NCI-H187 (cell line): ENCODE measurements around the gene SORCS2.

Experiments used
- DNase-seq, 2 experiments: peaks; one replicate each; lab custom pipeline; 2025; lab: John Stamatoyannopoulos, UW

Gene SORCS2

DNA sequence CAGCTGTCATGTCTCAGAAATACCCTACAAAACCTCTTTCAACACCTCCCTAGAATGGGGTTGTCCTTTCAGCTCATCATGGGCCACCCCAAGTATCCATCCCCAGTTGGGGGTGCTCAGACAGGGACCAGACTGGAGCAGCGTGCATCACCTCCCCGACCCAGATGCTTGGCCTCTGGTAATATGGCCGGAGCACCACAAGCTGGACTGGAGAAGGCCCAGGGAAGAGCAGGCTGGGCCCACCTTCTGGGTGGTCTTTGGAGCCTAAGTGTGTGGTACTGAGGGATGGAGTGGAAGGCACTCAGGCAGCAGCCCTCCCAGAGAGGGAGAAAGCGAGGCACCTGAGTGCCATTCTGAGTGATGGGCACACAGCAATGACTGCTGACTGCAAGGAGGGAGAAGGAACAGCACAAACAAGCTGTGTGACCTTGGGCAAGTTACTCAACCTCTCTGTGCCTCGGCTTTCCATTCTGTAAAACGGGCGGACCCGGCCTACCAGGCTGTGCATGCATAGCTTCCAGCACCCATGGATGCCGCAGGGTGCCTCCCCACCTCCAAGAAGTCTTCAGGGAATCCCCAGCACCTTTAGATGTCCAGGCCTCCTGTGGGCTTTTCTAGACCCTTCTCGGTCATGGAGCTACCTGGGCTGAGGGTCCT lies 519.1 kb downstream of the SORCS2 start:
- no peak for DNase-seq

DNA sequence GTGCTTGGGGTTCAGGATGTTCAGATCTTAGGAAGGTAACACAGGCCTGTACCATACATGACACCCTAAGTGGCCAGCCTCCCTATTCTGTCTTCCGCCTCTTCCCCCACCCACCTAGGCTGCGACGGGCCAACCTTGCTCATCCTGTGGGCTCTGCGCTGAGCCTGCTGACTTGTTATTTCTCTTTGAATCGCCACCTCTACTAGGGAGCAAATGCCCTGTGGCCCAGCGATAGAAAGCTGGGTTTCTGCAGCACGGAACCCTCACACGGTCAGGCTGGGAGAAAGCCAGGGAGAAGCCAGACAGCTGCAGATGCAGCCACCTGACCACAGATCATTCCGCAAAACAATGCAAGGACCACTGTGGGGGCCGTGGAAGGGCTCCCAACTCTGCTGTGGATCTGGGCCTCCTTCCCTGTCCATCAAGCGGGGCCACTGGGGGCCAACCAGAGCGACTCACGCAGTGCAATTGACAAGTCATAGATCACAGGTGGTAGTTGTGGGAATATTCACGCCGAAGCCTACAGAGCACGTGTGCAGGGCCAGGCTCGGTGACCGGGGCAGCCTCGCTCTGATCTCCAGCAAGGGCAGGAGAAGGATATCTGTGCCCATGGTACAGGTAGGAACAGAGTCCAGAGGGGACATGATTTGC lies 519.8 kb downstream of the SORCS2 start:
- DNase-seq: no peak

DNA sequence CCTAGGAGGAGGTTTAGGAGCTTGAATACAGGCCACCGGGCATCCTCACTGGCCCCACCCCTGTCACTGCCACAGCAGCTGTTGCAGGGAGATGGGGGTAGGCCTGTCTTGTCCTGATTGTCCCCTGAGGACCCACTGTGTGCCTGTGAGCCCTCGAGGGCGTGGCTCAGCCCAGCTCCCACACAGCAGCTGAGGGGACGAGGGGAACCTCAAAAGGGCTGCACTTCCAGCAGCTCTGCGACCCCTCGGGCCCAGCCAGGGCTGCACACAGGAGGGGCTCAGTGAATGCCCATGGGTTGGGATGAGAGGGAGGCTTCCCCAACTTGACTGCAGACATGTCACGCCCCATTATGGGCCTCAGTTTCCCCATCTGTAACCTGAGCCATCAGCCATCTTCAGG lies 521.4 kb downstream of the SORCS2 start:
- no peak for DNase-seq

DNA sequence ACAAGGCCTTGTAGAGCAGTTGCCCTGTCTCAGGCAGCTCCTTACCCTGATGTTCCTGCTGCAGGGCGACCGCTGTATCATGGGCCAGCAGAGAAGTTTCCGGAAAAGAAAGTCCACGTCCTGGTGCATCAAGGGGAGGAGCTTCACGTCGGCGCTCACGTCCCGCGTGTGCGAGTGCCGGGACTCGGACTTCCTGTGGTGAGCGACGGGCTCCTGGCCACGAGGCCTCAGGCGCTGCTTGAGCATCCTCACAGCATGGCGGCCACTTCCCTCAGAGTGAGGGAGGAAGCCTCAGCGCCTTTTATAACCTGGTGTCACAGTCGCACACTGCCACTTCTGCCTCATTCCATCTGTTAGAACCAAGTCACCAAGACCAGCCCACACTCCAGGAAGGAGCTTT lies 521.8 kb downstream of the SORCS2 start:
- no peak for DNase-seq

DNA sequence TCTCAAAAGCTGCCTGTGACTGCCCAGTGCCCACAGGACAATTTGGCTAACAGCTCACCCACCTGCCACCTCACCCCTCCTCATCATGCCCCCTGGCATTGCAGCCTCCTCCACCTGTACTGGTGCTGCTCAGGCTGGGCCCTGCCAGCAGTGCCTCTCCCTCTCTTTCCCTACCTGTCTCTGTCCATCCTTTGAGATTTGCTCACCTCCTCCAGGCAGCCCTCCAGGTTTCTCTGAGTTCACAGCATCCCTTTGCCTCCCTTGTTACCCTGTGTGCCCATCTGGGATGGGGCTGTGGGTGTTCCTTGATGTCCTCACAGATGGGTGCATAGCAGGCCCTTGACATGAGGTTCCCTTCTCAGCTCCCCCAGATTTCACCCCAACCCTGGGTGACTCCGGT lies 522.4 kb downstream of the SORCS2 start:
- DNase-seq: no peak

DNA sequence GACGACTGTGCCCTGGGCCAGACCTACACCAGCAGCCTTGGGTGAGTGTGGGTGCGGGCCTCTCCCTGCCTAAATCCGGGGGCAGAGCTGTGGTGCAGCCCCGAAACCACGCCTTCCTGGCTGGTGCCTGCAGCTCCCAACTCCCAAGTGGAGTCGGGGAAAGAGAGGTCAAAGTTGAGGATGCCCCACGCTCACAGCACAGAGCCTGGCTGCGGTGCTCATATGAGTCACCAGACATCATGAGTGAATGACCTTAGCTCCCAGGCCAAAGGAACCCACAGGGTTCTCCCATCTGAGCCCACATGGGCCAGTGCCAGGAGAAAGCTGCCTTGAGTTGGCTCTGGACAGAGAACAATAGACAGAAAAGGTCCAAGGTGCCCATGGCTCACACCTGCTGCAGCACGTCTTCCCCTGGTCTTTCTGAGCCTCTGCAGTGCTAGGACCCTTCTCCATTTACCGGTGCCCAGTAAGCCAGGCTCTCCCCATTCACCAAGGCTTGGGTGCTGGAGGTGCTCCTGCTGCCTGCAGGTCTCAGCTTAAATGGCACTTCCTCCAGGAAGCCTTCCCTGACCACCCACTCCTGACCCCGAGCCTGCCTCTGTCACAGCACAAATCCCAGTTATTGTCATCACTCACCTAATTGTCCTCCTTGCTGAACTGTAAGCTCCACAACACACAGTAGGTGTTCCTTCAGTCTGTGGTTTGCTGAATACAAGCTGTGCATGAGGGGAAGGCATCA lies 523.1 kb downstream of the SORCS2 start:
- DNase-seq: no peak

DNA sequence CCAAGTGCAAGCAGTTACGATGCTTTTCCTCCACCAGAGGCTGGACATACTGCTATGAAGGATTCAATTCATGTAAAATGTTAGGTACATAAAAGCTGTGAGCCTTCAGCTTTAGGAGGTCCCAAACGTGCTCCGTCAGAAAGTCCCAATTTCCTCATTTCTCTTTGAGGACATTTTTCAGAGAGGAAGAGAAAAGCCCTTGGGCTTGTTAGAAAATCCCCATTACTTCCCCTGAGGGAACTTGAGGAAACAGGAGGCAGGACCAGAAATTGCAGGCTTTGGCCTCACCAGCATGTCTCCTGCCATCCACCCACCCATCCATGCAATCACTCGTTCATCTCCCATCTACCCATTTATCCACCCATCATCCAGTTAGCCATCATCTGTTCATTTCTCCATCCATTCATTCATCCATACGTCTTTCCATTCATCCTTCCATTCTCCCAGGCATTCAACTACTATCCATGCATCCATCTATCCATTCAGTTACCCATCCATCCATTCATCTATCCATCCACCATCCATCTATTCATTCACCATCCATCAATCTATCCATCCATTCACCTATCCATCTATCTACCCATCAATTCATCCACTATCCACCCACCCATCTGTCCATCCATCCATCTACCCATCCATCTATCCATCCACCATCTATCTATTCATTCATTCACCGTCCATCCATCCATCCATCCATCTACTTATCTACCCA lies 523.8 kb downstream of the SORCS2 start:
- no peak for DNase-seq

DNA sequence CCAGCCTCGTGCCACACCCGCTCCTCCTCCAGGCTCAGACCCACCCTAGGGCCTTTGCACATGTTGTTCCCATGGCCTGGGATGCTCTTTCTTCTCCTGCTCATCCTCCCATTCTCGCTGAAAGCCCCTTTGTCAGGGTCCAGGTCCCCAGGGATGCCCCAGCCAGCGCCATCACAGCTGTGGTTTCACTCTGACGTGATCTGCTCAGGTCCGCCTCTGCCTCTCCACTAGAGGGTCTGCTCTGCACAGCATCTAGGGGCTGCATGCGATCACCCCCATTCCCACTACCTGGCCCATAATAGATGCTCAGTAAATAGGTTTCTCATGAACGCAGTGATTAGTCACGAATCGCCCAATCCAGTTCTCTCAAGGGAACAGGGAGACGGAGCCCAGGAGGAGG lies 524.8 kb downstream of the SORCS2 start:
- DNase-seq: no peak

DNA sequence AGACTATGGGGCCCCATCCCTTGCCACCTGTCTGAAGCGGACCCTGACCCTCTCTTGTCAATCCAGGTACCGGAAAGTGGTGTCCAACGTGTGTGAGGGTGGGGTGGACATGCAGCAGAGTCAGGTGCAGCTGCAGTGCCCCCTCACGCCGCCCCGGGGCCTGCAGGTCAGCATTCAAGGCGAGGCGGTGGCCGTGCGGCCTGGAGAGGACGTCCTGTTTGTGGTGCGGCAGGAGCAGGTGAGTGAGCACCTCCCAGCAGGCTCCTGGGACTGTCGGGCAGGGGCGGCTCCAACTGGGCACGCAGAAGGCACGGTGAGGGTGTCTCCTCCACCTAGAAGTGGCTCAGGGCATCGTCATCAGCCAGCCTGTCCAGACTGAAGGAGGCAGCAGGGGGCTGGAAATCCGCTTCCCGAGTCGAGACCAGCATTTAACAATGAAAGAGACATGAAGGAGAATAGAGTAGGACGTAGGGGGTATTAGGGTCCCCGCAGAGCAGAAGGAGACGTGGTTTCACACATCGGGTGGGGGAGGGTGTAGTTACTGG lies 525.7 kb downstream of the SORCS2 start:
- no peak for DNase-seq

DNA sequence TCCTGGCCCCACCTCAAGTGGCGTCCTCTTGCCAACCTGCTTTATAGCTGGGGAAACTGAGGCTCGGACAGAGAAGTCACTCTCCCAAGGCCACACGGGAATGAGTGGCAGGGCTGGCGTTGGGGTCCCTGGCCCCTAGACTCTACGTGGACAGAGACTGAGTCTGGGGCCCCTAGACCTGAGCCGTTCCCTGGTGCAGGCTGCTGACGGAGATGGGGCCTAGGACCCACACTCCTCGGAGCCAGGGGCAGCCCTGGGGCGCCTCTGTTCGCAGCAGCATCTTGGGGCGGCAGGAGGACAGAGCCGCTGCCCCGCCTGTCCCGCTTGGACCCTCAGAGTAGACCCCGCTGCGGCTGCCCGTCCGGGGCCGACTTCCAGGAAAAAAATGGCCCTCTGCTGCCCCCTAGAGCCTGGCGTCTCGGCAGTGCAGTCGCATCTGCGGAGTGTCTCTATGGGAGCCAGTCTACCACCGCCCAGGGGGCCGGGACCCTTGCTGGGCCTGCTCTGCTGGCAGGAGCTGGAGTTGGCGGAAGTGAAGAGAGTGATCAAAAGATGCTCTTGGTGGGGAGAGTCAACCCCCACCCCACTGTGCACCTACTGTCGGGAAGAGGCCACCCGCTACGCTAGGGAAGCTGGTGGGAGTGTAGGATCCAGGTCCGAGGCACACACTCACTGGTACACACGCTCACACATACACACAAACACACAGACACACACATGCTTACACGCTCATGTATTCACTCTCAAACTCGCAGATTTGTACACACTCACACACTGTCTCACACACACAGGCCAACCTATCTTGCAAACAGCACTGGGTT lies 527.2 kb downstream of the SORCS2 start:
- peak in 1 of 2 experiments; percentile 15 for DNase-seq

DNA sequence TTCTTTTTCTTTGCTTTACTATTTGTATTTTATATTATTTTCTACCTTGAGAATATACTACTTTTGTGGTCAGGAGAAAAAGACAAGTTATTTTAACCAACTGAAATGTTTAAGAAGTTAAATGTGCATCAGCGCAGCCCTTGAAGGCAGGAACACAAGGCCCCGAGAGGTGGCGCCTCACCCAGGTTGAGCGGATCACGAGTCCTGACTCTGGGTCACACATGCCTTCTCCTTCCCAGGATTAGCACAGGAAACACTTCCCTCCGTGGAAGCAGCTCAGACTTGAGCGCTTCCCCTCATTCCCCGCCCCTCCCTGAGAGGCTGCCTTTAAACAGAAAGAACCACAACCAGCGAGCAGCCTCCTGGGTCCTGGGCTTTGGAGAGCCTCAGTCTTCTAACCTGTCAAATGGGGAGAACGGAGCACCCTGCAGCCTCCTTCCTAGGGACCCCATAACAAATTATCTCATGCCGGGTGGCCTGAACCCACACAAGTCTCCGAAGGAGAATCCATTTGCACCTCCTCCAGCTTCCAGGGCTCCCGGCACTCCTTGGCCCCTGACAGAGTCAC lies 529.7 kb downstream of the SORCS2 start:
- no peak for DNase-seq

DNA sequence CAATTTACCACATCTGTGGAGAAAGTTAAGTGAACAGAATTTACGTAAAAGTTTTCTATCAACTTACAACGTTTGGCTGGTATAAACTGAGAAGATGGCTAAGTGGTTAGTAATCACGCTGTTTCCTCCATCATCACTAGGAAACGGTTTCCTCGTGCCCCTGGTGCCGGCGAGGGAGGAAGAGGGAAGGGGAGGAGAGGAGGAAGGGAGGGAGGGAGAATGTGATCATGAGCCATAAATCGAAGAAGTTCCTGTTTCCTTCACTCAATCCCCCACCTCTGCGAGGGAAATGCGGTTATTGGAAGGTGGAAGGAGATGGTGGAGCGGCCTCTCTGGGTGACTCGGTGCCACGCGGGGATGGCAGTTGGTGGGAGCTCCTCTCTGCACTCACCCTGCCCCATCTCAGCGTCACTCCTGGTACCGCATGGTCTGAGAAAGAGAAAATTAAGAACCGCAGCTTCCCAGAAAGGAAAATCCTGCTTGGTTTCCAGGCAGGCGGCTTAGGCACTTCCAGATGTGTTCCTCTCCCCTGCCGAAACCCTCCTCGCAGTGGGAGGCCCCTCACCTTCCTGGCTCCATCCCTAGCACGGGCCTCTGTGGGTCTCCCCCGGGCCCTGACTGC lies 530.5 kb downstream of the SORCS2 start:
- DNase-seq: no peak

DNA sequence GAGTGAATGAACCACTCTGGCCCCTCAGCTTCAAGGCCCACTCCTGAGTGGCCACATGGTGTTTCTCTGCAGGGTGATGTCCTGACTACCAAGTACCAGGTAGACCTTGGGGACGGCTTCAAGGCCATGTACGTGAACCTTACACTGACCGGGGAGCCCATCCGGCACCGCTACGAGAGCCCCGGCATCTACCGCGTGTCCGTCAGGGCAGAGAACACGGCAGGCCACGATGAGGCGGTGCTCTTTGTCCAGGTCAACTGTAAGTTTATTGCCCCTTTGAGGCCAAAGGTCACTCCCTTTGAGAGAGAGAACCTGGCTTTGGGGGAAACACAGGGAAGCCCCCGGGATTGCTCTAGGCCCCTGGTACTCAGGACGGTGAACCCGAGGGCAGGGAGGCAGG lies 531.3 kb downstream of the SORCS2 start:
- DNase-seq: no peak

DNA sequence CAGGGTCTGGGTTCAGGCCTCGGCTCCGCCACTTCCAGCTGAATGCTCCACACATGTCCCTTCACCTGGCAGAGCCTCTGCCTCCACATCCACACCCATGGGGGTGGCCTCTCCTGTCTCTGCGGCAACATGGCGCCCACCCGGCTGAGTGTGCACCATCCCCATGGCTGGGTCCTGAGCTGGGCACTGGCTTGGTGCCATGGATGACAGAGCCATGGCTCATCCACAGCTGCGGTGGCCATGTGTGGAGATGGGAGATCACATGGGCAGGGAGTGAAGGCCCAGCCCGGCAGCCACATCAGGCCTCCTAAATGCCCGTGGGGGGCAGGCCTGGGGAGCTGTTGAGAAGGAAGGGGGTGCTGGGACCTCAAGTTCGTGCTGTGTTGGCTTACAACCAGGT lies 533.6 kb downstream of the SORCS2 start:
- DNase-seq: no peak

DNA sequence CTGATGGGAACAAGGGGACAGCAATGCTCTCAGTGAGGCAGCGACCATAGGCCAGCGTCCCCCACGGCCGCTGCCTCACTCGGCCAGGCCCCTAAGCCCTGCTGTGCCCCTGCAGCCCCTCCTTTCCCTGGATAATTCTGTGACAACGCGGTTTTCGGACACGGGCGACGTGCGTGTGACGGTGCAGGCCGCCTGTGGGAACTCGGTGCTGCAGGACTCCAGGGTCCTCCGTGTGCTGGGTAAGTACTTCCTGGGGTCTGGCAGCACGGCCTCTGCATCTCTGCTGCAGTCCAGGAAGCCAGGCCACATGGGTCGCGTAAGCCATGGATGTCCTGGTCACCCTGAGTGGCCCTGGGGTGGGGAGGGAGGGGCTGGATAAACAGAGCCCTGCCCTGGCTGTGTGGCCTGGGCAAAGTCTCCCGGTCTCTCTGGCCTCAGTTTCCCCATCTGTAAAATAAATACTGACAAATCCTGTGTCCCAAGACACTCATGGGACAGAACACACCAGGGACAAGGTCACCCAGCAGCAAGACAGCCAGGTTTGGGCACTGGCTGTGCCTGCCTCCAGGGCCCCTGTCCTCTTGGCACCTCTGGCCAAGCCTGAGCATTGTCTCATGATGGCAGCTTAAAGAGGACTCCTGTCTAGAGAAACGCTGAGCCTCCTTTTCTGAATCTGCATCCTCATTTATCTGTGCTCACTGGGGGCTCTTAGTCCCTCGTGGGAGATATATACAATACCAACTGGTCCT lies 534.5 kb downstream of the SORCS2 start:
- DNase-seq: no peak

DNA sequence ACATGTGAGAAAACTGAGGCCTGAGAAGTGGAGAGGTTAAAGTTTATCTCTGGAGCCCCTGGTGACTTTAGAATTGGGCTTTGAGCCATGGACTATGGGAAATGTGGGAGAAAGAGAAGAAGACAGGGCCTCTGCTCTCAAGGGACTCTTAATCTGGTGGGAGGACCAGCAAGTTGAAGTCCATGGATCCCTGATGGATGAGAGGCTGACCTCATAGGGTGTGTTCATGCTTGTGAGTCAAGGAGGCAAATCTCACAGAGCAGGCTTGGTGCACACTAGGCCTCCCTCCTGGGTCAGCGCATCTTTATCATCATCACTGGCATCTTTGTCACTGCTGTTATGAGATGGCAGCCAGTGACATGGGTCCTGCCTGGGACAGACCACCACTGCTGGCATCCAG lies 535.4 kb downstream of the SORCS2 start:
- no peak for DNase-seq

DNA sequence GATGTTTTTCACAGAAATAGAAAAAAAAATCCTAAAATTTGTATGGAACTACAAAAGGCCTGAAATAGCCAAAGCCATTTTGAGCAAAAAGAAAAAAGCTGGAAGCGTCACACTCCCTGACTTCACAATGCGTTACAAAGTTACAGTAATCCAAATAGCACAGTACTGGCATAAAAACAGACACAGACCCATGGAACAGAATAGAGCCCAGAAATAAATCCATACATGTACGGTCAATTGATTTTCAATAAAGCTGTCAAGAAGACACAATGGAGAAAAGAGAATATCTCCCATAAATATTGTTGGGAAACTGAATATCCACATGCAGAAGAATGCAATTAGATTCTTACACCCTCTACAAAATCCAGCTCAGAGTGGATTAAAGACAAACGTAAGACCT lies 539.1 kb downstream of the SORCS2 start:
- no peak for DNase-seq

DNA sequence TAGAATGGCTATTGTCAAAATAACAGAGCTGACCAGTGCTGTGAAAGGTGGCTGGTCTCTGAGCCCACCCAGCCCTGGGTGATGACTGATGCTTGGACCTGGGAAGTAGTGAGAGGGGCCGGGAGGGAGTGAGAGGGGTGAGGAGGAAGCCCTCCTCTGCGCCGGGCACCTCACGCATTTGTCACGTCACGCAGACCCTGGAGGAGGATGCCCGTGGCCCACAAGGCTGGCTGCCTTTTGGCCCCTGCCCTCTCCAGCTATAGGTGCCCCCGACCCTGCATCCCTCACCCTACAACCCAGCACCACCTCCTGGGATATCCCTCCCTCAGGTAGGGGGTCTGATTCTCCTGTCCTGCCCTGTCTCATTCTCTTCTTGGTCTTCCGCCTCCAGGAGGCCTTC lies 539.9 kb downstream of the SORCS2 start:
- DNase-seq: no peak

DNA sequence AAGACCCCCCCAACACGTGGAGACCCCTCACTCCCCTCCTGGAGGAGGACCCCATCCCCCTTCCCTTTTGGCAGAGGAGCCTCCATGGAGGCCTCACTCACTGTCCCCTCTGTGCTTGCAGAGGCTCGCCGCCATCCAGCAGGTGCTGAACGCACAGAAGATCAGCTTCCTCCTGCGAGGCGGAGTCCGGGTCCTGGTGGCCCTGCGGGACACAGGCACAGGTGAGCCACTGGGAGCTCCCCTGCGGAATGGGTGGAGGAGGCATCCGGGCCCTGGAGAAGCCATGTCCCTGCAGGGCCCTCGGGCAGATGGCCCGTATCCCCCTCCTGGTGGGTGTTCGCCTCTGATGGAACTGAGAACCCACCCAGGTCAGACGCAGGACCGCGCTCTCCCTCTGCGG lies 540.9 kb downstream of the SORCS2 start:
- no peak for DNase-seq
